Posterior vena cava (tissue), 2 donors: ENCODE data around the gene ZNF888. TPM values are rescaled to one million over a fixed set of nuclear protein-coding genes. Genes with fewer than 3 reads are reported as not detected.
"Not testable (repeated sequence)": the region's sequence is repeated elsewhere in the genome, so short reads cannot be mapped to it uniquely, and the experiment has no call there.

Source experiments
- DNase-seq: peaks from one replicate; pipeline ENCODE4 v3.0.0-alpha.2; 2020; ENCODE audit warnings: low spot score
- intact Hi-C, 2 donors: fragments of 100-400 bp; cut with DNase I; formaldehyde crosslinking; loops; one replicate each; pipeline versions ENCODE4 v1.14.1 to v1.14.2; 2022 to 2023
- total RNA-seq, 2 donors: library from RNA; stranded (reverse); fragmentation: NEBNext Ultra II Directional; extraction: Animal tissue kit (Norgen Biotek cat#: 25700); gene quantifications; one replicate each; pipeline ENCODE4 v1.2.1, GENCODE V29; 2021
- donor health status: DM: yes; HTN: yes; CAD: no.
- donor health status: DM: yes; HTN: yes; CAD: no.

The ZNF888 gene
- total RNA-seq, 2 donors from 2014 or later = 2.6 to 3.2 TPM

GRCh38 chr19:52896431-52897137 is 26.6 kb downstream of the ZNF888 start:
- intact Hi-C loops = no loop called here
- DNase-seq = no peak

GRCh38 chr19:52891336-52891735 is 31.9 kb downstream of the ZNF888 start:
- intact Hi-C loops = no loop called here
- no peak for DNase-seq

- intact Hi-C loops = no loop called here
- no peak for DNase-seq
These were observed 33.3 kb downstream of the ZNF888 start for GRCh38 chr19:52889931-52890330.

- no peak for DNase-seq
- intact Hi-C loops = no loop called here
These were observed 34.2 kb downstream of the ZNF888 start for GRCh38 chr19:52889076-52889475.

- no peak for DNase-seq
- intact Hi-C loops = no loop called here
These were observed 42.3 kb downstream of the ZNF888 start for GRCh38 chr19:52880895-52881389.

- intact Hi-C loops, DNase-seq: not testable (repeated sequence)
These were observed 50.2 kb downstream of the ZNF888 start for GRCh38 chr19:52872996-52873395.

GRCh38 chr19:52871466-52871865 is 51.8 kb downstream of the ZNF888 start:
- DNase-seq = no peak
- intact Hi-C loops = no loop called here

GRCh38 chr19:52868031-52868430 is 55.2 kb downstream of the ZNF888 start:
- intact Hi-C loops, DNase-seq: not testable (repeated sequence)

- peak; percentile 95 for DNase-seq
- intact Hi-C loops = not testable (repeated sequence)
These were observed 65.6 kb downstream of the ZNF888 start, which contains the start of gene ZNF468 for GRCh38 chr19:52857378-52858191. ZNF468 (minus strand) TSS chr19:52857619; CDS start chr19:52854272, 3,347 bp downstream.

- intact Hi-C loops, DNase-seq: not testable (repeated sequence)
These were observed 66.5 kb downstream of the ZNF888 start for GRCh38 chr19:52856540-52857377.

Other genes with a start within 250 kb of the ZNF888 start
- 10 to 100 TPM; 15.0 to 17.1 TPM for gene ZNF611, start 188.4 kb downstream of the ZNF888 start, total RNA-seq
- 1 to 10 TPM; 6.8 to 7.0 TPM for gene ZNF600, start 136.6 kb downstream of the ZNF888 start, total RNA-seq
- 10 to 100 TPM; 11.4 to 12.4 TPM for gene ZNF28, start 101.8 kb downstream of the ZNF888 start, total RNA-seq
- gene ZNF468, start 65.8 kb downstream of the ZNF888 start, total RNA-seq = 10 to 100 TPM in 1 of 2 donors, 1 to 10 TPM in 1; 9.8 to 12.4 TPM
- 1 to 10 TPM; 7.5 to 8.2 TPM for gene ZNF320, start 25.8 kb downstream of the ZNF888 start, total RNA-seq
- gene ZNF816, start 39.5 kb upstream of the ZNF888 start, total RNA-seq = 1 to 10 TPM; 6.4 to 9.7 TPM
- not detected for gene ERVV-1, start 90.5 kb upstream of the ZNF888 start, total RNA-seq
- not detected for gene ERVV-2, start 121.3 kb upstream of the ZNF888 start, total RNA-seq
- 10 to 100 TPM; 23.1 to 26.2 TPM for gene ZNF160, start 180.0 kb upstream of the ZNF888 start, total RNA-seq
- gene ZNF415, start 209.5 kb upstream of the ZNF888 start, total RNA-seq = 10 to 100 TPM in 1 of 2 donors, 1 to 10 TPM in 1; 9.1 to 11.8 TPM
- gene ZNF347, start 235.6 kb upstream of the ZNF888 start, total RNA-seq = 10 to 100 TPM; 11.5 to 14.1 TPM